A549 (cell line): Measurements from ENCODE around the gene IGSF3. TPM values are rescaled to one million over a fixed set of nuclear protein-coding genes. Genes with fewer than 3 reads are reported as not detected.

Source experiments
- ATAC-seq, 2 experiments: fragments of 200-7000 bp in 1 of 2; fragments of >200 bp in 1 of 2; cut with Nextera tagmentation in 1 of 2; cut with Tn5 transposase in 1 of 2; 3 replicates each; pipeline versions ENCODE4 v1.8.0 to v1.9.1; 2018 to 2020; ENCODE audit warnings: mild to moderate bottlenecking in 1 of 2, moderate library complexity in 1 of 2
- CTCF ChIA-PET: fragments of 300-600 bp; sonication (Branson Sonifier 250); formaldehyde crosslinking; extraction: SDS; loops from one replicate; lab custom pipeline; 2021; ENCODE audit warnings: antibody characterized with exemption, inconsistent platforms; lab: Yijun Ruan, JAX
- POLR2A ChIA-PET: fragments of 350-600 bp; formaldehyde crosslinking; extraction: SDS; loops from one replicate; lab custom pipeline; 2021; ENCODE audit warnings: antibody characterized with exemption, inconsistent platforms; lab: Yijun Ruan, JAX
- DNase-seq, 2 experiments: peaks; one replicate each; pipeline versions ENCODE4 v3.0.0 to v3.0.0-alpha.2; 2011 to 2016; ENCODE audit warnings: low read depth in 1 of 2, low spot score in 1 of 2
- FAIRE-seq: peaks from 2 replicates; lab custom pipeline; 2011; peaks lifted over from hg19 to GRCh38; lab: Jason Lieb, UNC
- H3K27ac ChIP-seq, 2 experiments: fragments of >200 bp; sonication (Bioruptor Twin); formaldehyde crosslinking; 3 replicates each; pipeline ENCODE4 v1.5.1; 2016 to 2017
- H3K4me1 ChIP-seq: fragments of >200 bp; sonication (Bioruptor Twin); formaldehyde crosslinking; 3 replicates; pipeline ENCODE4 v1.6.1; 2016
- H3K4me2 ChIP-seq: fragments of >200 bp; sonication (Bioruptor Twin); formaldehyde crosslinking; 3 replicates; pipeline ENCODE4 v1.6.1; 2016
- H3K4me3 ChIP-seq: fragments of >200 bp; sonication (Bioruptor Twin); formaldehyde crosslinking; 3 replicates; pipeline ENCODE4 v1.5.1; 2016
- H3K9me3 ChIP-seq: fragments of >200 bp; sonication (Bioruptor Twin); formaldehyde crosslinking; 3 replicates; pipeline ENCODE4 v1.6.1; 2016
- CBX8 ChIP-seq: fragments of 200-600 bp; sonication (generic); IDR thresholded peaks from 2 replicates; pipeline ENCODE4 v1.6.1; 2016
- CEBPB ChIP-seq, 2 experiments: fragments of >200 bp in 1 of 2; sonication (Bioruptor Twin) in 1 of 2; formaldehyde crosslinking in 1 of 2; IDR thresholded peaks; 2 replicates each; pipeline ENCODE4 v1.6.1; 2012 to 2016
- E2F6 ChIP-seq: IDR thresholded peaks from 2 replicates; pipeline ENCODE4 v1.6.1; 2012; ENCODE audit warnings: low read depth, borderline replicate concordance
- EHMT2 ChIP-seq: fragments of 200-600 bp; sonication (generic); IDR thresholded peaks from 2 replicates; pipeline ENCODE4 v1.6.1; 2016; ENCODE audit warnings: antibody characterized with exemption, low read depth, mild to moderate bottlenecking, moderate library complexity
- ESRRA ChIP-seq: fragments of 150-350 bp; IDR thresholded peaks from 2 replicates; pipeline ENCODE4 v1.6.1; 2014; ENCODE audit warnings: mild to moderate bottlenecking, low read length, borderline replicate concordance
- FOSB ChIP-seq: fragments of 250-450 bp; sonication (Bioruptor Pico); IDR thresholded peaks from 2 replicates; pipeline ENCODE4 v1.5.0; 2020; ENCODE audit warnings: mild to moderate bottlenecking, moderate library complexity
- HDAC2 ChIP-seq: fragments of 200-600 bp; sonication (generic); IDR thresholded peaks from 2 replicates; pipeline ENCODE4 v1.6.1; 2016
- HES2 ChIP-seq: fragments of >200 bp; sonication (Bioruptor Twin); formaldehyde crosslinking; IDR thresholded peaks from 2 replicates; pipeline ENCODE4 v1.6.1; 2016
- JUN ChIP-seq, 2 experiments: fragments of >200 bp; sonication (Bioruptor Twin); formaldehyde crosslinking; IDR thresholded peaks; 2 replicates in 1 of 2; 3 replicates in 1 of 2; pipeline ENCODE4 v1.6.1; 2016 to 2017
- KDM5A ChIP-seq: fragments of 200-600 bp; sonication (generic); IDR thresholded peaks from 2 replicates; pipeline ENCODE4 v1.6.1; 2016; ENCODE audit warnings: antibody characterized with exemption, mild to moderate bottlenecking
- REST ChIP-seq: fragments of 200-600 bp; sonication (generic); IDR thresholded peaks from 2 replicates; pipeline ENCODE4 v1.6.1; 2016; ENCODE audit warnings: antibody characterized with exemption, mild to moderate bottlenecking, moderate library complexity
- SMC3 ChIP-seq: fragments of >200 bp; sonication (Bioruptor Twin); formaldehyde crosslinking; IDR thresholded peaks from 3 replicates; pipeline ENCODE4 v1.6.1; 2018; ENCODE audit warnings: inconsistent platforms
- SREBF2 ChIP-seq: fragments of 450-650 bp; IDR thresholded peaks from 2 replicates; pipeline ENCODE4 v1.6.1; 2014; ENCODE audit warnings: mild to moderate bottlenecking, moderate library complexity
- TP53 ChIP-seq: fragments of 250-450 bp; sonication (Bioruptor Pico); IDR thresholded peaks from 2 replicates; pipeline ENCODE4 v1.5.0; 2021; ENCODE audit warnings: mild to moderate bottlenecking, moderate library complexity
- ZC3H11A ChIP-seq: fragments of 450-650 bp; IDR thresholded peaks from 2 replicates; pipeline ENCODE4 v1.6.1; 2014; ENCODE audit warnings: antibody characterized with exemption, mild to moderate bottlenecking
- WGBS: methylation state at CpG from one replicate; pipeline ENCODE4 v1.1.6; 2017; ENCODE audit errors: missing lambda C conversion rate; 5-methylcytosine and 5-hydroxymethylcytosine counted together
- polyA plus RNA-seq, 4 experiments: library from polyadenylated mRNA; depleted of rRNA in 3 of 4; stranded (reverse); fragments of >200 nt; fragmentation: RNase III in 1 of 4; extraction: RNeasy Plus Mini Kit Qiagen cat#74134 plus additional on column Dnase treatment in 1 of 4; gene quantifications; 2 replicates in 3 of 4; 3 replicates in 1 of 4; pipeline ENCODE4 v1.2.3, GENCODE V29; 2011 to 2017

IGSF3 gene
- polyA plus RNA-seq, 2 of the 4 experiments (the other 2 are of a cell fraction): 18.5 to 21.9 TPM

GRCh38 chr1:116579259-116579875, 88.2 kb downstream of the IGSF3 start:
- POLR2A ChIA-PET: no interaction called here
- no peak for TF ChIP-seq CEBPB (IDR thresholded peaks at IDR 0.05)
- no peak for TF ChIP-seq REST
- no peak for TF ChIP-seq CBX8
- no peak for TF ChIP-seq E2F6
- TF ChIP-seq ESRRA: no peak
- Histone ChIP-seq H3K9me3 (no peaks in the 10 kb centered on the region), H3K4me1 (no peaks in the 10 kb centered on the region), H3K4me3 (no peak overlapping the region), H3K4me2 (no peak overlapping the region), H3K27ac (no peak overlapping the region)
- CTCF ChIA-PET: interaction anchor here (3.9 kb wide), 1 partner anchor 17 kb away, joined by 10 read pairs; no protein-coding TSS in a partner anchor
- no peak for DNase-seq
- WGBS: 93% methylated on average over 15 of the region's 21 CpGs
- ATAC-seq: no peak
- no peak for FAIRE-seq

GRCh38 chr1:116578581-116578980, 89.0 kb downstream of the IGSF3 start:
- CTCF ChIA-PET: interaction anchor here (0.9 to 1.9 kb wide), 2 partner anchors 17 to 94 kb away, joined by 3 to 4 read pairs; no protein-coding TSS in a partner anchor
- no peak overlapping the region for H3K27ac ChIP-seq
- H3K4me3 ChIP-seq: no peak overlapping the region
- no peak for ATAC-seq
- DNase-seq: no peak
- WGBS: 86% methylated on average over 1 of the region's 1 CpG
- H3K4me2 ChIP-seq: no peak overlapping the region
- FAIRE-seq: no peak
- H3K4me1 ChIP-seq: no peaks in the 10 kb centered on the region
- POLR2A ChIA-PET: no interaction called here
- no peaks in the 10 kb centered on the region for H3K9me3 ChIP-seq
- no peak for TF ChIP-seq JUN (IDR thresholded peaks at IDR 0.05)
- TF ChIP-seq TP53: no peak

GRCh38 chr1:116577759-116578314, 89.7 kb downstream of the IGSF3 start:
- POLR2A ChIA-PET: no interaction called here
- FAIRE-seq (no peak), ATAC-seq (no peak), DNase-seq (no peak)
- WGBS: 69% methylated on average over 5 of the region's 5 CpGs
- no peak for TF ChIP-seq REST
- TF ChIP-seq SREBF2: no peak
- TF ChIP-seq FOSB (CRISPR knock-in tag): no peak
- no peak for TF ChIP-seq HES2
- TF ChIP-seq ZC3H11A: no peak
- no peak for TF ChIP-seq EHMT2
- TF ChIP-seq SMC3: no peak
- TF ChIP-seq KDM5A: no peak
- TF ChIP-seq HDAC2: no peak
- no peak overlapping the region for H3K27ac ChIP-seq
- H3K4me2 ChIP-seq: no peak overlapping the region
- no peaks in the 10 kb centered on the region for H3K4me1 ChIP-seq
- H3K9me3 ChIP-seq: no peaks in the 10 kb centered on the region
- no peak overlapping the region for H3K4me3 ChIP-seq
- CTCF ChIA-PET: interaction anchor here (0.9 to 1.9 kb wide), 2 partner anchors 18 to 95 kb away, joined by 3 to 4 read pairs; no protein-coding TSS in a partner anchor
